RPMI7951 (cell line): Measurements from ENCODE around the gene SPDYE17. TPM values are rescaled to one million over a fixed set of nuclear protein-coding genes. Genes with fewer than 3 reads are reported as not detected.
"Not testable (repeated sequence)": the region's sequence is repeated elsewhere in the genome, so short reads cannot be mapped to it uniquely, and the experiment has no call there.

Experiments
- DNase-seq: peaks from one replicate; pipeline ENCODE4 v3.0.0-alpha.2; 2012; ENCODE audit warnings: low read depth
- total RNA-seq: library from RNA; depleted of rRNA; stranded (reverse); fragments of >200 nt; shearing (Covaris generic); gene quantifications from 2 replicates; pipeline ENCODE4 v1.2.3, GENCODE V29; 2014; rRNA removed

The SPDYE17 gene
- total RNA-seq, 1 experiment from 2014 or later, result not detected

DNA sequence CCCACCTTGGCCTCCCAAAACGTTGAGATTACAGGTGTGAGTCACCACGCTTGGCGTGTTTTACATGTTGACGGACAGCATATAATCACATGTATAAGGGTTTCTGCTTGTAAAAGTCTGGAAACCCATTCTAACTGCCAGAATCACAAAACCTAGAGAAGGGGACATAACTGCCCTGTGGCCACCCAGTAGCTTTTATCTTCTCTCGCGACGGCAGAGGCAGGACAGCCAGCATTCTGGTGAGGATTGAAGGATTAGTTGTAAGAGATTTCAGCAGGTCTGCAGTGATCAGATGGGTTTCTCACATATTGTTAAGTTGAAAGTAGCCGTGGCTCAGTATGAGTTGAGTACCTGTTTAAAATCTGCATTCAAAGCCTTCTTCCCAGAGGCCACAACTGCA, 59.8 kb downstream of the SPDYE17 start:
- DNase-seq, result not testable (repeated sequence)

Other genes starting within 250 kb of the SPDYE17 start
- gene SPDYE18, start 30.2 kb upstream of the SPDYE17 start, total RNA-seq, result 0.59 TPM in 1 of 2 replicates, not detected in the other
- 0.68 and 0.72 TPM in 2 replicates for gene CCDC146, start 90.3 kb upstream of the SPDYE17 start, total RNA-seq
- 0.20 TPM in 1 of 2 replicates, not detected in the other for gene FGL2, start 167.5 kb upstream of the SPDYE17 start, total RNA-seq